Transverse colon (tissue), 4 donors: Measurements from ENCODE around the gene DPEP3. TPM values are rescaled to one million over a fixed set of nuclear protein-coding genes. Genes with fewer than 3 reads are reported as not detected.

Experiments
- DNase-seq: peaks from one replicate; pipeline ENCODE4 v3.0.0-alpha.2; 2019
- H3K27ac ChIP-seq, 4 donors: fragments of 200-600 bp; sonication (generic); 2 replicates each; pipeline ENCODE4 v1.5.1; 2016 to 2018; ENCODE audit warnings: inconsistent platforms in 4 of 4
- H3K27me3 ChIP-seq: fragments of 200-600 bp; sonication (generic); 2 replicates; pipeline ENCODE4 v1.5.1; 2017; ENCODE audit warnings: inconsistent platforms
- H3K36me3 ChIP-seq, 4 donors: fragments of 200-600 bp; sonication (generic); 2 replicates each; pipeline ENCODE4 v1.5.1; 2017 to 2019; ENCODE audit warnings: inconsistent platforms in 4 of 4
- H3K4me1 ChIP-seq, 4 donors: fragments of 200-600 bp; sonication (generic); 2 replicates each; pipeline ENCODE4 v1.5.1; 2017 to 2020; ENCODE audit warnings: inconsistent platforms in 4 of 4
- H3K4me3 ChIP-seq, 4 donors: fragments of 200-600 bp; sonication (generic); 1 replicate in 1 of 4; 2 replicates in 3 of 4; pipeline versions ENCODE4 v1.5.1 to v1.6.1; 2017 to 2019; ENCODE audit warnings: inconsistent platforms in 4 of 4
- H3K9me3 ChIP-seq, 2 donors: fragments of 200-600 bp; sonication (generic); 2 replicates each; pipeline ENCODE4 v1.5.1; 2017 to 2019; ENCODE audit warnings: inconsistent platforms in 2 of 2
- EP300 ChIP-seq: sonication (generic); formaldehyde crosslinking; IDR thresholded peaks from one replicate; pipeline ENCODE4 v1.6.1; 2017; ENCODE audit warnings: antibody characterized with exemption, low read depth
- POLR2A ChIP-seq: fragments of 450-650 bp; IDR thresholded peaks from one replicate; pipeline ENCODE4 v1.6.1; 2016; ENCODE audit warnings: antibody characterized with exemption, mild to moderate bottlenecking, moderate library complexity
- POLR2AphosphoS5 ChIP-seq, 3 donors: sonication (generic); formaldehyde crosslinking; IDR thresholded peaks; one replicate each; pipeline ENCODE4 v1.6.1; 2016; ENCODE audit warnings: antibody characterized with exemption in 3 of 3
- WGBS, 2 donors: methylation state at CpG; one replicate each; pipeline ENCODE4 v1.1.5; 2018; ENCODE audit warnings: low coverage in 1 of 2; 5-methylcytosine and 5-hydroxymethylcytosine counted together
- in situ Hi-C, 4 donors: fragments of 200-750 bp; cut with MboI; loops; one replicate each; pipeline versions ENCODE4 v1.15.0 to v1.15.1; 2017; ENCODE audit warnings: low sequenced_read_pairs in 3 of 4, low pct_ligation_motif_present in 1 of 4, low pct_unique_long_range_greater_than_20kb in 1 of 4
- intact Hi-C: fragments of 100-400 bp; cut with DNase I; formaldehyde crosslinking; loops from one replicate; pipeline ENCODE4 v1.15.1; 2023; ENCODE audit warnings: low total_unique reads
- total RNA-seq, 4 donors: library from RNA; depleted of rRNA; stranded (reverse); fragments of >200 nt; gene quantifications; one replicate each; pipeline ENCODE4 v1.1.0, GENCODE V29; 2016
- TF ChIP-seq, protein P1 (sequence below), 5 experiments: fragments of 200-600 bp in 3 of 5; fragments of 450-650 bp in 2 of 5; sonication (generic) in 3 of 5; IDR thresholded peaks; 1 replicate in 2 of 5; 2 replicates in 3 of 5; pipeline ENCODE4 v1.5.1; 2016 to 2017; ENCODE audit warnings: antibody characterized with exemption in 5 of 5, inconsistent platforms in 3 of 5, mild to moderate bottlenecking in 2 of 5, moderate library complexity in 1 of 5

DPEP3 gene
- total RNA-seq, 4 donors from 2014 or later: not detected

DNA sequence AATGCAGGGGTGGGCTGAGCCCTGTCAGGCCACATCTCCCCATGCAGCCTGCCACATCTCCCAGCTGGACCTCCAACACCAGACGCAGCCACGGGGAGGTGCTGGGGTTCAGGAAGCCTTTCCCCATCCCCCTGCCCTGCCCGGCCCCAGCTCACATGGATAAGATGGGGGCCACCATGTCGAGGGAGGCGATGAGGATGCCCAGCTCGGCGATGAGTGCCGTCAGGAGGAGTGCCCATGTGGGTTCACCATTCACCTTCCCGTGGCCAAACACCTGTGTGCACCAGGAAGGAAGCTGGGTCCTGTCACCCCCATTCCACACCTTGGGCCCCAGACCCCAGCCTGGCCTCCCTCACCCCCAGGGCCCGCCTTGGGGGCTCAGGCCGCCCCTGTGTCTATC is 30.7 kb downstream of the DPEP3 start:
- intact Hi-C loops: no loop called here
- Histone ChIP-seq H3K9me3 (no peaks in the 10 kb centered on the region), H3K4me1 (peaks cover 1 to 13% (median 3%) of the 10 kb centered on the region in 4 donors), H3K27ac (no peak overlapping the region), H3K27me3 (no peaks in the 10 kb centered on the region), H3K4me3 (no peak overlapping the region), H3K36me3 (no peaks in the 10 kb centered on the region)
- TF ChIP-seq POLR2AphosphoS5 (IDR thresholded peaks at IDR 0.05): no peak
- WGBS, 2 donors: 90% methylated on average over 11 of the region's 11 CpGs; no CpG with 5 or more reads in 1 of the 2 donors
- DNase-seq: no peak
- in situ Hi-C loops: no loop called here

DNA sequence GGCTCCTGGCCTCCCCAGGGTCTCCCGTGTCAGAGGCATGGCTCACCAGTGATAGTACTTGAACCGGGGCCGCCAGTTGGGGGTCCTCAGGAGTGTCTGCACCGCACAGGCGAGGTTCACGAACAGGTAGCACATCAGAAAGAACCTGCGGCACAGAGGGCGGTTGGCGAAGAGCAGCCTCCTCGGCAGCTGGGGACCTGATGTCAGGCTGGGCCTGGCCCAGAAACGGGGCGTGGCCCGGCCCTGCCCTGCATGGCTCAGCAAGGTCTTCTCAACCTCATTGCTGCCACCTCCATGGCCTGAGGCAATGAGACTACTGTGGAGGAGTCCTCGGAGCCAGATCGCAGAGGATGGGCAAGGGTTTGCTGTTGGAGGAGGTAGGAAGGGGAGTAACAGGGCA is 32.3 kb downstream of the DPEP3 start:
- Histone ChIP-seq H3K27me3 (no peaks in the 10 kb centered on the region), H3K27ac (no peak overlapping the region)

GRCh38 chr16:67946966-67947558 is 33.2 kb downstream of the DPEP3 start:
- intact Hi-C loops: no loop called here
- no peak for DNase-seq
- H3K27ac ChIP-seq: no peak overlapping the region
- in situ Hi-C loops: no loop called here
- no peaks in the 10 kb centered on the region for H3K27me3 ChIP-seq
- TF ChIP-seq POLR2AphosphoS5 (IDR thresholded peaks at IDR 0.05): no peak
- no peak for TF ChIP-seq POLR2A
- TF ChIP-seq, protein P1, sequence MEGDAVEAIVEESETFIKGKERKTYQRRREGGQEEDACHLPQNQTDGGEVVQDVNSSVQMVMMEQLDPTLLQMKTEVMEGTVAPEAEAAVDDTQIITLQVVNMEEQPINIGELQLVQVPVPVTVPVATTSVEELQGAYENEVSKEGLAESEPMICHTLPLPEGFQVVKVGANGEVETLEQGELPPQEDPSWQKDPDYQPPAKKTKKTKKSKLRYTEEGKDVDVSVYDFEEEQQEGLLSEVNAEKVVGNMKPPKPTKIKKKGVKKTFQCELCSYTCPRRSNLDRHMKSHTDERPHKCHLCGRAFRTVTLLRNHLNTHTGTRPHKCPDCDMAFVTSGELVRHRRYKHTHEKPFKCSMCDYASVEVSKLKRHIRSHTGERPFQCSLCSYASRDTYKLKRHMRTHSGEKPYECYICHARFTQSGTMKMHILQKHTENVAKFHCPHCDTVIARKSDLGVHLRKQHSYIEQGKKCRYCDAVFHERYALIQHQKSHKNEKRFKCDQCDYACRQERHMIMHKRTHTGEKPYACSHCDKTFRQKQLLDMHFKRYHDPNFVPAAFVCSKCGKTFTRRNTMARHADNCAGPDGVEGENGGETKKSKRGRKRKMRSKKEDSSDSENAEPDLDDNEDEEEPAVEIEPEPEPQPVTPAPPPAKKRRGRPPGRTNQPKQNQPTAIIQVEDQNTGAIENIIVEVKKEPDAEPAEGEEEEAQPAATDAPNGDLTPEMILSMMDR (IDR thresholded peaks at IDR 0.05): no peak
- TF ChIP-seq EP300: no peak
- no peaks in the 10 kb centered on the region for H3K36me3 ChIP-seq
- H3K4me3 ChIP-seq: no peak overlapping the region
- H3K4me1 ChIP-seq: peaks cover 14 to 27% (median 16%) of the 10 kb centered on the region in 4 donors
- WGBS, 2 donors: 85% methylated on average over 25 of the region's 28 CpGs; no CpG with 5 or more reads in 1 of the 2 donors
- no peaks in the 10 kb centered on the region for H3K9me3 ChIP-seq

More for the DNA sequence above, 32.3 kb downstream of the DPEP3 start:
- 66 to 80% methylated on average over 1 to 15 of the region's 15 CpGs for WGBS, 2 donors
- no peaks in the 10 kb centered on the region for H3K36me3 ChIP-seq
- intact Hi-C loops: no loop called here
- TF ChIP-seq POLR2AphosphoS5 (IDR thresholded peaks at IDR 0.05) (no peak), POLR2A (no peak), EP300 (no peak)
- TF ChIP-seq, protein P1 (IDR thresholded peaks at IDR 0.05): no peak
- H3K4me1 ChIP-seq: peaks cover 14 to 27% (median 16%) of the 10 kb centered on the region in 4 donors
- in situ Hi-C loops: no loop called here
- DNase-seq: no peak
- H3K4me3 ChIP-seq: no peak overlapping the region
- H3K9me3 ChIP-seq: no peaks in the 10 kb centered on the region

GRCh38 chr16:67946128-67946569 is 34.1 kb downstream of the DPEP3 start:
- no peak for TF ChIP-seq POLR2AphosphoS5 (IDR thresholded peaks at IDR 0.05)
- TF ChIP-seq, protein P1 (IDR thresholded peaks at IDR 0.05): no peak
- no peak for TF ChIP-seq EP300
- no peak for TF ChIP-seq POLR2A
- DNase-seq: no peak
- Histone ChIP-seq H3K36me3 (no peaks in the 10 kb centered on the region), H3K4me1 (peaks cover 14 to 19% (median 16%) of the 10 kb centered on the region in 4 donors), H3K27me3 (no peaks in the 10 kb centered on the region), H3K27ac (no peak overlapping the region), H3K9me3 (no peaks in the 10 kb centered on the region), H3K4me3 (no peak overlapping the region)
- in situ Hi-C loops: no loop called here
- 89% methylated on average over 16 of the region's 20 CpGs; no CpG with 5 or more reads in 1 of the 2 donors for WGBS, 2 donors
- intact Hi-C loops: no loop called here
